AG04450 (cell line): Measurements from ENCODE around the gene OAS2. TPM values are rescaled to one million over a fixed set of nuclear protein-coding genes. Genes with fewer than 3 reads are reported as not detected.

Source experiments
- CTCF ChIA-PET: fragments of 300-600, 350-600 bp; formaldehyde crosslinking; extraction: SDS; loops from one replicate; lab custom pipeline; 2022; ENCODE audit warnings: antibody characterized with exemption, inconsistent platforms; lab: Charles Lee
- POLR2A ChIA-PET: fragments of 350-600 bp; formaldehyde crosslinking; extraction: SDS; loops from one replicate; lab custom pipeline; 2021; ENCODE audit warnings: antibody characterized with exemption, inconsistent platforms; lab: Yijun Ruan, JAX
- DNase-seq: peaks from one replicate; pipeline ENCODE4 v3.0.0-alpha.2; 2011; ENCODE audit warnings: low read depth, low spot score
- H3K27ac ChIP-seq: one replicate; pipeline ENCODE4 v1.5.1; 2012; ENCODE audit warnings: low read depth, low read length, control low read depth
- H3K27me3 ChIP-seq: one replicate; pipeline ENCODE4 v1.6.0; 2012; ENCODE audit warnings: low read length; ENCODE audit not compliant: control insufficient read depth, insufficient read depth
- H3K4me3 ChIP-seq: 2 replicates; pipeline ENCODE4 v1.5.1; 2011; ENCODE audit warnings: mild to moderate bottlenecking, low read depth, low read length, control low read depth
- H3K9me3 ChIP-seq: 2 replicates; pipeline ENCODE4 v1.5.1; 2012; ENCODE audit warnings: low read length; ENCODE audit not compliant: control insufficient read depth, insufficient read depth
- CTCF ChIP-seq: IDR thresholded peaks from 2 replicates; pipeline ENCODE4 v1.5.1; 2011; ENCODE audit warnings: low read depth, low read length, control low read depth, inconsistent platforms
- polyA plus RNA-seq: library from polyadenylated mRNA; depleted of rRNA; stranded (reverse); fragments of >200 nt; gene quantifications from 2 replicates; pipeline ENCODE4 v1.2.3, GENCODE V29; 2011; rRNA removed

Gene OAS2
- polyA plus RNA-seq, 1 experiment: 0.12 TPM

GRCh38 chr12:113061061-113061694, 82.9 kb downstream of the OAS2 start:
- POLR2A ChIA-PET: no interaction called here
- Histone ChIP-seq H3K27ac (no peak overlapping the region), H3K27me3 (peaks cover 29% of the 10 kb centered on the region), H3K9me3 (no peaks in the 10 kb centered on the region; the same call in 1 of the 2 replicates), H3K4me3 (no peak overlapping the region)
- no peak for DNase-seq
- no peak for TF ChIP-seq CTCF
- CTCF ChIA-PET: interaction anchor here (1.1 to 3.0 kb wide), 2 partner anchors 12 to 13 kb away, joined by 6 to 11 read pairs; no protein-coding TSS in a partner anchor

Other genes starting within 250 kb of the OAS2 start
- not detected in 2 replicates for gene RPH3A, start 186.8 kb upstream of the OAS2 start, polyA plus RNA-seq
- 0.19 and 0.50 TPM in 2 replicates for gene OAS1, start 71.6 kb upstream of the OAS2 start, polyA plus RNA-seq
- 8.5 and 9.3 TPM in 2 replicates for gene OAS3, start 40.0 kb upstream of the OAS2 start, polyA plus RNA-seq
- gene DTX1, start 78.2 kb downstream of the OAS2 start, polyA plus RNA-seq: 0.05 and 0.25 TPM in 2 replicates
- not detected in 2 replicates for gene RASAL1, start 157.2 kb downstream of the OAS2 start, polyA plus RNA-seq
- not detected in 2 replicates for gene CFAP73, start 171.2 kb downstream of the OAS2 start, polyA plus RNA-seq
- 26.9 and 32.1 TPM in 2 replicates for gene DDX54, start 207.0 kb downstream of the OAS2 start, polyA plus RNA-seq
- 9.0 and 11.3 TPM in 2 replicates for gene RITA1, start 207.2 kb downstream of the OAS2 start, polyA plus RNA-seq
- 10.9 and 11.9 TPM in 2 replicates for gene TPCN1, start 242.9 kb downstream of the OAS2 start, polyA plus RNA-seq